ENCODE data around the gene STPG4. TPM values are rescaled to one million over a fixed set of nuclear protein-coding genes. Genes with fewer than 3 reads are reported as not detected.
A peak's percentile ranks its signal among the peaks of the same experiment; 100 is the strongest.

STPG4 gene
- total RNA-seq, 4 donors from 2014 or later, result 1.7 to 5.8 TPM; not detected in 2

- H3K36me3 ChIP-seq, result no peaks in the 10 kb centered on the region
- no peak overlapping the region for H3K4me3 ChIP-seq
- no peak overlapping the region for H3K27ac ChIP-seq
- H3K4me1 ChIP-seq, result no peaks in the 10 kb centered on the region
- H3K27me3 ChIP-seq, result no peaks in the 10 kb centered on the region
- no peaks in the 10 kb centered on the region for H3K9me3 ChIP-seq
- TF ChIP-seq POLR2A (IDR thresholded peaks at IDR 0.05), result no peak
- no peak for TF ChIP-seq CTCF (IDR thresholded peaks at IDR 0.05)
- DNase-seq, result no peak
These were observed 59.6 kb downstream of the STPG4 start for GRCh38 chr2:47095349-47096020.

GRCh38 chr2:47094511-47095142 lies 60.5 kb downstream of the STPG4 start:
- no peaks in the 10 kb centered on the region for H3K9me3 ChIP-seq
- no peaks in the 10 kb centered on the region for H3K27me3 ChIP-seq
- no peak for DNase-seq
- no peak for TF ChIP-seq POLR2A (IDR thresholded peaks at IDR 0.05)
- TF ChIP-seq CTCF (IDR thresholded peaks at IDR 0.05), result no peak
- H3K27ac ChIP-seq, result no peak overlapping the region
- H3K4me3 ChIP-seq, result no peak overlapping the region
- H3K4me1 ChIP-seq, result no peaks in the 10 kb centered on the region
- H3K36me3 ChIP-seq, result no peaks in the 10 kb centered on the region

DNA sequence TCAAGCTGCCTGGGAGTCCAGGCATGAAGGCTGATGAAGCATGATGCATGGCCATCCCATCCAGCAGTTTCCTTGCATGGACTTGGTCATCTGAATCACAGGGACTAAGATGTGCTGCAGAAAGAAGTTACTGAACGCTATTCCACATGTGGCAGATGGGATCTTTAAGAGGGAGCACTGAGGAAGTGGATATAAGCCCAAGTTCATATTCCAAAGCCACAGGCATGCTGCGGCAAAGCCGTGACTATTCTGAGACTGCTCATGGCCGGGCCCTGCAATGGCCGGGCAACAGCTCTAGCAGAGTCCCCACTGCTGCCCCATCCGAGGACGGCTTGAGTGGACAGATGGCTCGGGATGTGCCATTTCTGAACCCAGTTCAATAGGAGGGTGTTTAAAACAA lies 61.5 kb downstream of the STPG4 start:
- Histone ChIP-seq H3K4me1 (peaks cover 0 to 2% (median 0%) of the 10 kb centered on the region in 4 donors), H3K9me3 (no peaks in the 10 kb centered on the region), H3K36me3 (no peaks in the 10 kb centered on the region), H3K4me3 (no peak overlapping the region), H3K27ac (no peak overlapping the region), H3K27me3 (no peaks in the 10 kb centered on the region)
- no peak for TF ChIP-seq POLR2A (IDR thresholded peaks at IDR 0.05)
- no peak for TF ChIP-seq CTCF (IDR thresholded peaks at IDR 0.05)
- DNase-seq, result no peak

- Histone ChIP-seq H3K4me3 (no peak overlapping the region), H3K36me3 (no peaks in the 10 kb centered on the region), H3K27ac (no peak overlapping the region), H3K9me3 (no peaks in the 10 kb centered on the region), H3K27me3 (no peaks in the 10 kb centered on the region), H3K4me1 (peaks cover 0 to 7% (median 0%) of the 10 kb centered on the region in 4 donors)
- no peak for DNase-seq
- TF ChIP-seq POLR2A (IDR thresholded peaks at IDR 0.05), result no peak
- no peak for TF ChIP-seq CTCF (IDR thresholded peaks at IDR 0.05)
These were observed 62.6 kb downstream of the STPG4 start for GRCh38 chr2:47092465-47092864.

- Histone ChIP-seq H3K4me1 (peaks cover 0 to 8% (median 0%) of the 10 kb centered on the region in 4 donors), H3K27ac (no peak overlapping the region), H3K27me3 (no peaks in the 10 kb centered on the region), H3K36me3 (no peaks in the 10 kb centered on the region), H3K9me3 (no peaks in the 10 kb centered on the region), H3K4me3 (no peak overlapping the region)
- no peak for DNase-seq
- no peak for TF ChIP-seq POLR2A (IDR thresholded peaks at IDR 0.05)
These were observed 64.0 kb downstream of the STPG4 start for GRCh38 chr2:47091118-47091517.

- H3K27ac ChIP-seq, result peak overlapping the region in 2 of 4 donors; percentile 24 to 63
- no peaks in the 10 kb centered on the region for H3K27me3 ChIP-seq
- peaks cover 0 to 13% (median 0%) of the 10 kb centered on the region in 4 donors for H3K4me1 ChIP-seq
- no peak for DNase-seq
- no peaks in the 10 kb centered on the region for H3K9me3 ChIP-seq
- H3K36me3 ChIP-seq, result no peaks in the 10 kb centered on the region
- no peak for TF ChIP-seq CTCF (IDR thresholded peaks at IDR 0.05)
- no peak for TF ChIP-seq POLR2A (IDR thresholded peaks at IDR 0.05)
- no peak overlapping the region for H3K4me3 ChIP-seq
These were observed 66.0 kb downstream of the STPG4 start for GRCh38 chr2:47089083-47089464.

All from Peyer's patch (tissue), 4 donors.